Measurements from ENCODE around the gene SP2.

DNA sequence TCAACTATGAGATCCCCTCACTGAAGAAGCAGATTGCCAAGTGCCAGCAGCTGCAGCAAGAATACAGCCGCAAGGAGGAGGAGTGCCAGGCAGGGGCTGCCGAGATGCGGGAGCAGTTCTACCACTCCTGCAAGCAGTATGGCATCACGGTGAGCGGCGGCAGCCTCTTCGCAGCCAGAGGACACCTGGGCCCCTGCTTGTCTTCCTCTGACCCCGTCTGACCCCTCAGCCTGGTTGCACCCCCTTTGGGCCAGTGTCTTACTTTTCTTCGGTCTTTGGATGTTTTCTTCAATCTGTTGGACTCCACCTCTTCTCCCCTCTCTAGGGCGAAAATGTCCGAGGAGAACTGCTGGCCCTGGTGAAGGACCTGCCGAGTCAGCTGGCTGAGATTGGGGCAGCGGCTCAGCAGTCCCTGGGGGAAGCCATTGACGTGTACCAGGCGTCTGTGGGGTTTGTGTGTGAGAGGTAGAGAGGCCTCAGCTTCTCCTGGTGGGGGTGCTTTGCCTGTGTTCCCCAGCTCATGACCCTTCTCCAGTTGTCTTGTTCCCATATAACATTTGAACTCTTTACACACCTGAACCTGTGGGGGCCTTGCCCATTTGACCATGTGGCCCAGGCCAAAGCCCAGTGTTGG lies 79.3 kb downstream of the SP2 start:
- TF ChIP-seq CTCF (IDR thresholded peaks at IDR 0.05) (no peak), POLR2A (IDR thresholded peaks at IDR 0.05) (no peak)

All from esophagus squamous epithelium (tissue), 4 donors.